Myocyte (in vitro differentiated cells): ENCODE measurements around the gene C1orf74. TPM values are rescaled to one million over a fixed set of nuclear protein-coding genes. Genes with fewer than 3 reads are reported as not detected.

Experiments
- DNase-seq: peaks from one replicate; pipeline ENCODE4 v3.0.0-alpha.2; 2012; ENCODE audit warnings: low read depth
- total RNA-seq: library from RNA; depleted of rRNA; stranded (reverse); fragments of >200 nt; gene quantifications from 2 replicates; pipeline ENCODE4 v1.2.3, GENCODE V29; 2014

The C1orf74 gene
- total RNA-seq, 1 donor from 2014 or later, result 2.6 TPM

GRCh38 chr1:209772126-209772525, 12.2 kb downstream of the C1orf74 start:
- no peak for DNase-seq

- DNase-seq, result no peak
Observed at GRCh38 chr1:209770636-209771415, 13.5 kb downstream of the C1orf74 start.

GRCh38 chr1:209769971-209770370, 14.4 kb downstream of the C1orf74 start:
- DNase-seq, result no peak

GRCh38 chr1:209769171-209769904, 15.0 kb downstream of the C1orf74 start:
- DNase-seq, result peak; percentile 61

- no peak for DNase-seq
Observed at GRCh38 chr1:209768354-209768774, 16.0 kb downstream of the C1orf74 start.

GRCh38 chr1:209767706-209768105, 16.7 kb downstream of the C1orf74 start:
- no peak for DNase-seq

GRCh38 chr1:209767096-209767495, 17.3 kb downstream of the C1orf74 start:
- DNase-seq, result no peak

- DNase-seq, result no peak
Observed at GRCh38 chr1:209766051-209766450, 18.3 kb downstream of the C1orf74 start.

GRCh38 chr1:209761011-209761635, 23.2 kb downstream of the C1orf74 start:
- DNase-seq, result no peak

GRCh38 chr1:209759829-209760359, 24.5 kb downstream of the C1orf74 start:
- DNase-seq, result peak; percentile 57

GRCh38 chr1:209758400-209758799, 26.0 kb downstream of the C1orf74 start:
- DNase-seq, result no peak

GRCh38 chr1:209756615-209757445, 27.5 kb downstream of the C1orf74 start:
- DNase-seq, result no peak

GRCh38 chr1:209755926-209756614, 28.3 kb downstream of the C1orf74 start, which contains the start of gene TRAF3IP3:
TRAF3IP3 (plus strand) TSS chr1:209756053; CDS start chr1:209760040, 3,987 bp downstream.
- DNase-seq, result no peak

- DNase-seq, result no peak
Observed at GRCh38 chr1:209755256-209755655, 29.1 kb downstream of the C1orf74 start.

- no peak for DNase-seq
Observed at GRCh38 chr1:209752890-209753289, 31.5 kb downstream of the C1orf74 start.

- DNase-seq, result no peak
Observed at GRCh38 chr1:209751627-209752231, 32.6 kb downstream of the C1orf74 start.

- DNase-seq, result no peak
Observed at GRCh38 chr1:209749670-209750323, 34.6 kb downstream of the C1orf74 start.

- no peak for DNase-seq
Observed at GRCh38 chr1:209749205-209749604, 35.2 kb downstream of the C1orf74 start.

- no peak for DNase-seq
Observed at GRCh38 chr1:209748620-209749019, 35.7 kb downstream of the C1orf74 start.
